H1 (cell line): ENCODE measurements around the gene BCO2. TPM values are rescaled to one million over a fixed set of nuclear protein-coding genes. Genes with fewer than 3 reads are reported as not detected.

Experiments
- CTCF ChIA-PET: fragments of 300-600 bp; sonication (Branson Sonifier 250); formaldehyde crosslinking; loops from one replicate; lab custom pipeline; 2021; ENCODE audit not compliant: partially characterized antibody; lab: Charles Lee
- POLR2A ChIA-PET: fragments of 300-600 bp; sonication (Branson Sonifier 250); formaldehyde crosslinking; loops from one replicate; lab custom pipeline; 2021; ENCODE audit warnings: inconsistent platforms; ENCODE audit not compliant: partially characterized antibody; lab: Charles Lee
- DNase-seq, 2 experiments: peaks; one replicate each; pipeline versions ENCODE4 v3.0.0 to v3.0.0-alpha.2; 2010 to 2022; ENCODE audit warnings: low spot score in 2 of 2, low read depth in 1 of 2, mixed read lengths in 1 of 2
- FAIRE-seq: peaks from 2 replicates; lab custom pipeline; 2011; peaks lifted over from hg19 to GRCh38; lab: Jason Lieb, UNC
- H2AFZ ChIP-seq: 2 replicates; pipeline ENCODE4 v1.8.1; 2012; ENCODE audit warnings: low read length, inconsistent platforms
- H2AK5ac ChIP-seq: 2 replicates; pipeline ENCODE4 v1.6.1; 2013; ENCODE audit warnings: low read depth, low read length
- H2BK120ac ChIP-seq: replicated peaks from 2 replicates; pipeline ENCODE3; 2013; ENCODE audit warnings: low read depth, low read length, inconsistent platforms
- H2BK12ac ChIP-seq: 2 replicates; pipeline ENCODE4 v1.6.1; 2013; ENCODE audit warnings: low read depth, low read length
- H2BK15ac ChIP-seq: 2 replicates; pipeline ENCODE4 v1.6.1; 2013; ENCODE audit warnings: low read length
- H2BK20ac ChIP-seq: 2 replicates; pipeline ENCODE4 v1.6.1; 2013; ENCODE audit warnings: low read length
- H2BK5ac ChIP-seq: 2 replicates; pipeline ENCODE4 v1.6.1; 2013; ENCODE audit warnings: low read depth, low read length
- H3K14ac ChIP-seq: 2 replicates; pipeline ENCODE4 v1.6.1; 2013; ENCODE audit warnings: inconsistent platforms; ENCODE audit not compliant: insufficient read length
- H3K18ac ChIP-seq: 2 replicates; pipeline ENCODE4 v1.6.1; 2013; ENCODE audit warnings: low read length; ENCODE audit errors: extremely low read depth
- H3K23ac ChIP-seq: 2 replicates; pipeline ENCODE4 v1.6.1; 2013; ENCODE audit warnings: inconsistent platforms; ENCODE audit not compliant: insufficient read length
- H3K23me2 ChIP-seq: 2 replicates; pipeline ENCODE4 v1.6.1; 2013; ENCODE audit warnings: low read depth, low read length
- H3K27ac ChIP-seq: 2 replicates; pipeline ENCODE4 v1.6.1; 2011; ENCODE audit warnings: low read depth, low read length, inconsistent platforms
- H3K27me3 ChIP-seq, 4 experiments: replicated peaks in 1 of 4; 1 replicate in 1 of 4; 2 replicates in 3 of 4; pipeline versions ENCODE4 v1.6.1 to v1.8.1; 2011 to 2013; ENCODE audit warnings: low read length in 3 of 4, mild to moderate bottlenecking in 3 of 4, inconsistent platforms in 2 of 4, mixed read lengths in 2 of 4, moderate library complexity in 1 of 4; ENCODE audit not compliant: control insufficient read depth in 3 of 4, insufficient read depth in 3 of 4; ENCODE audit errors: extremely low read depth in 1 of 4
- H3K36me3 ChIP-seq, 4 experiments: 2 replicates each; pipeline versions ENCODE4 v1.6.1 to v1.8.1; 2011 to 2013; ENCODE audit warnings: mild to moderate bottlenecking in 4 of 4, low read length in 3 of 4, moderate library complexity in 2 of 4, control low read depth in 1 of 4, inconsistent platforms in 1 of 4; ENCODE audit not compliant: insufficient read depth in 4 of 4, control insufficient read depth in 2 of 4
- H3K4ac ChIP-seq: replicated peaks from 2 replicates; pipeline ENCODE3; 2013; ENCODE audit warnings: low read length, low read depth, mixed read lengths, inconsistent platforms; ENCODE audit not compliant: insufficient read length
- H3K4me1 ChIP-seq, 4 experiments: replicated peaks in 1 of 4; 1 replicate in 1 of 4; 2 replicates in 3 of 4; pipeline versions ENCODE4 v1.6.1 to v1.8.1; 2011 to 2013; ENCODE audit warnings: low read length in 3 of 4, inconsistent platforms in 2 of 4, mixed read lengths in 1 of 4; ENCODE audit not compliant: insufficient read depth in 4 of 4, control insufficient read depth in 3 of 4
- H3K4me2 ChIP-seq, 2 experiments: 2 replicates each; pipeline versions ENCODE4 v1.6.1 to v1.8.1; 2011 to 2013; ENCODE audit warnings: low read depth in 2 of 2, low read length in 2 of 2, control low read depth in 1 of 2, inconsistent platforms in 1 of 2, mild to moderate bottlenecking in 1 of 2; ENCODE audit not compliant: insufficient read depth in 1 of 2
- H3K4me3 ChIP-seq, 4 experiments: fragments of 200-600, 300-600 bp in 1 of 4; sonication (generic), shearing (Covaris generic), sonication (Bioruptor Twin) in 1 of 4; 2 replicates each; pipeline versions ENCODE4 v1.5.1 to v1.8.1; 2011 to 2016; ENCODE audit warnings: low read length in 4 of 4, low read depth in 3 of 4, control low read depth in 2 of 4, inconsistent platforms in 2 of 4, mild to moderate bottlenecking in 2 of 4, mixed read lengths in 1 of 4, moderate library complexity in 1 of 4; ENCODE audit not compliant: insufficient read depth in 2 of 4; ENCODE audit errors: extremely low read depth in 1 of 4
- H3K56ac ChIP-seq: replicated peaks from 2 replicates; pipeline ENCODE3; 2013; ENCODE audit warnings: low read depth, mild to moderate bottlenecking, mixed read lengths, low read length, inconsistent platforms; ENCODE audit not compliant: insufficient read length
- H3K79me1 ChIP-seq: 2 replicates; pipeline ENCODE4 v1.6.1; 2013; ENCODE audit warnings: low read depth, low read length, control low read depth
- H3K79me2 ChIP-seq, 2 experiments: 2 replicates each; pipeline versions ENCODE4 v1.6.1 to v1.8.1; 2012 to 2013; ENCODE audit warnings: low read length in 2 of 2, mild to moderate bottlenecking in 2 of 2, inconsistent platforms in 1 of 2; ENCODE audit not compliant: insufficient read depth in 2 of 2, control insufficient read depth in 1 of 2
- H3K9ac ChIP-seq, 4 experiments: replicated peaks in 1 of 4; 1 replicate in 1 of 4; 2 replicates in 3 of 4; pipeline versions ENCODE4 v1.6.1 to v1.8.1; 2011 to 2013; ENCODE audit warnings: low read depth in 3 of 4, low read length in 3 of 4, control low read depth in 2 of 4, mild to moderate bottlenecking in 2 of 4, moderate library complexity in 2 of 4, inconsistent platforms in 1 of 4; ENCODE audit errors: extremely low read depth in 1 of 4
- H3K9me3 ChIP-seq, 2 experiments: 2 replicates each; pipeline versions ENCODE4 v1.6.1 to v1.8.1; 2012 to 2013; ENCODE audit warnings: mild to moderate bottlenecking in 2 of 2, moderate library complexity in 2 of 2, control low read depth in 1 of 2, inconsistent platforms in 1 of 2, low read depth in 1 of 2, low read length in 1 of 2, mixed read lengths in 1 of 2; ENCODE audit not compliant: insufficient read depth in 2 of 2
- H4K20me1 ChIP-seq, 2 experiments: replicated peaks in 1 of 2; 2 replicates each; pipeline versions ENCODE3 to v1.8.1; 2011 to 2013; ENCODE audit warnings: inconsistent platforms in 2 of 2, low read length in 2 of 2, mild to moderate bottlenecking in 1 of 2; ENCODE audit not compliant: insufficient read depth in 2 of 2, control insufficient read depth in 1 of 2
- H4K5ac ChIP-seq: 2 replicates; pipeline ENCODE4 v1.6.1; 2013; ENCODE audit warnings: low read length, low read depth, mixed read lengths, inconsistent platforms; ENCODE audit not compliant: insufficient read length
- H4K8ac ChIP-seq: 2 replicates; pipeline ENCODE4 v1.8.0; 2013; ENCODE audit warnings: mild to moderate bottlenecking, moderate library complexity, low read length, inconsistent platforms; ENCODE audit not compliant: insufficient read depth; ENCODE audit errors: extremely low read depth
- H4K91ac ChIP-seq: replicated peaks from 2 replicates; pipeline ENCODE3; 2013; ENCODE audit warnings: low read length, mixed read lengths, inconsistent platforms; ENCODE audit not compliant: insufficient read length
- CHD1 ChIP-seq: IDR thresholded peaks from 2 replicates; pipeline ENCODE4 v1.6.1; 2012; ENCODE audit warnings: low read depth, low read length, improper control_type of control experiment
- CREB1 ChIP-seq: IDR thresholded peaks from 2 replicates; pipeline ENCODE4 v1.6.1; 2012; ENCODE audit warnings: inconsistent platforms
- CTBP2 ChIP-seq: IDR thresholded peaks from 2 replicates; pipeline ENCODE4 v1.7.0; 2011; ENCODE audit warnings: borderline replicate concordance, mild to moderate bottlenecking, moderate library complexity, mixed read lengths, low read length; ENCODE audit not compliant: insufficient read depth, insufficient read length
- JUN ChIP-seq: IDR thresholded peaks from 2 replicates; pipeline ENCODE4 v1.6.1; 2011; ENCODE audit warnings: low read depth, mild to moderate bottlenecking, improper control_type of control experiment, low read length
- NANOG ChIP-seq: IDR thresholded peaks from 2 replicates; pipeline ENCODE4 v1.6.1; 2011; ENCODE audit warnings: low read length, low read depth, mild to moderate bottlenecking, inconsistent platforms; ENCODE audit not compliant: insufficient read depth, poor library complexity, severe bottlenecking
- PHF8 ChIP-seq: fragments of 200-600 bp; sonication (generic); conservative IDR thresholded peaks from 2 replicates; pipeline ENCODE4 v1.7.1; 2012; ENCODE audit warnings: low read depth, mild to moderate bottlenecking, inconsistent platforms, low read length, moderate library complexity
- WGBS, 2 experiments: shearing (Covaris generic) in 1 of 2; methylation state at CpG; one replicate each; pipeline versions ENCODE4 v1.1.6 to v1.1.7; 2013 to 2015; ENCODE audit warnings: low lambda C conversion rate in 2 of 2, mixed read lengths in 2 of 2, inconsistent platforms in 1 of 2, low coverage in 1 of 2, missing lambda C conversion rate in 1 of 2; ENCODE audit not compliant: insufficient replicate concordance in 2 of 2, insufficient coverage in 1 of 2, insufficient read length in 1 of 2; ENCODE audit errors: extremely low coverage in 1 of 2, missing lambda C conversion rate in 1 of 2; 5-methylcytosine and 5-hydroxymethylcytosine counted together
- polyA plus RNA-seq, 7 experiments: library from polyadenylated mRNA; depleted of rRNA in 3 of 7; stranded (reverse) in 5 of 7; unstranded in 2 of 7; fragments of >200 nt in 5 of 7; fragments of 200-250 nt in 2 of 7; gene quantifications; 1 replicate in 5 of 7; 2 replicates in 1 of 7; 4 replicates in 1 of 7; pipeline versions ENCODE4 v1.2.1 to v1.2.3, GENCODE V29; 2011 to 2013; ENCODE audit warnings: missing spikeins in 2 of 7, mixed read lengths in 2 of 7
- total RNA-seq: library from RNA; stranded (reverse); fragmentation: NEBNext Ultra II Directional; extraction: Animal tissue kit (Norgen Biotek cat#: 25700); gene quantifications from 2 replicates; pipeline ENCODE4 v1.2.1, GENCODE V29; 2021

Gene BCO2
- total and polyA plus RNA-seq, 2 of the 8 experiments (the other 6 are each of a cell fraction or from before 2014, with no cell fraction given) = 0.42 to 0.82 TPM

DNA sequence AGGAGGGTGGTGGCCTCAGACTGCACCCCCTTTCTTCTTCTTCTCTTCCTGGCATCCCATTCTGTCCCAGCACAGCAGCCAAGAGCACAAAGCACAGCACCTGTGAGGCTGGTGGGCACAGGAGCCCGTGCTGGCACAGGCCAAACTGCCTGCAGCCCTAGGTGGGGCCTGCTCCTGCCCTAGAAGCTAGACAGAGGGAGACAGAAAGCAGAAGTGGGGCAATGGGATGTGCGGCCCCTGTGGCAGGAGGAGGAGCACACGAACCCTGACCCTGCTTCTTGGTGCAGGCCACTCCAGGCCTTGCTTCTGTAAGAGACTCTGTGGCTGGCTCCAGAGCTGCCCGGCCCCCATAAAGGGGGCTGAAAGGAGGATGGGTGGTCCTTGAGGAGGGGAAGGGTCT is 47.0 kb downstream of the BCO2 start:
- H3K23me2 ChIP-seq = peaks cover 8% of the 10 kb centered on the region
- FAIRE-seq = no peak
- H2BK5ac ChIP-seq = no peak overlapping the region

More for the DNA sequence above, 47.0 kb downstream of the BCO2 start:
- Histone ChIP-seq H3K79me2 (peaks cover 0 to 8% of the 10 kb centered on the region in 2 experiments; a peak in 2 of 4 replicates), H3K23ac (no peak overlapping the region), H3K36me3 (no peaks in the 10 kb centered on the region), H4K8ac (no peak overlapping the region), H3K18ac (no peak overlapping the region), H2BK120ac (no peak overlapping the region), H3K4me3 (no peak overlapping the region), H3K79me1 (no peaks in the 10 kb centered on the region; the same call in 1 of the 2 replicates), H4K91ac (no peak overlapping the region), H2AFZ (no peak overlapping the region), H3K4me1 (no peaks in the 10 kb centered on the region; a peak in 1 of 7 replicates), H4K5ac (no peak overlapping the region), H4K20me1 (no peaks in the 10 kb centered on the region), H2BK20ac (no peak overlapping the region), H3K56ac (no peak overlapping the region), H3K27me3 (0 out of 7 replicates have a peak, but pooled peaks cover 0 to 4% (median under 1%) of the 10 kb centered on the region in 4 experiments), H3K9me3 (no peaks in the 10 kb centered on the region)
- CTCF ChIA-PET = interaction anchor here (0.9 to 8.2 kb wide), 7 partner anchors 19 to 362 kb away, joined by 3 to 257 read pairs (median 3); no protein-coding TSS in a partner anchor
- 62% methylated on average over 4 of the region's 4 CpGs; no CpG with 5 or more reads in 1 of the 2 experiments for WGBS, 2 experiments
- POLR2A ChIA-PET = no interaction called here
- TF ChIP-seq CHD1 (no peak), CREB1 (no peak), CTBP2 (no peak), NANOG (no peak), JUN (no peak), PHF8 (no peak)
- TF ChIP-seq, all 59 proteins: peak for 0
- Histone ChIP-seq H3K27ac (no peak overlapping the region), H2BK12ac (no peak overlapping the region), H3K9ac (no peak overlapping the region), H2BK15ac (no peak overlapping the region), H3K4ac (no peak overlapping the region), H2AK5ac (no peak overlapping the region), H3K14ac (no peak overlapping the region), H3K4me2 (no peak overlapping the region)
- no peak for DNase-seq
